Measurements from ENCODE around the gene CXCL17. TPM values are rescaled to one million over a fixed set of nuclear protein-coding genes. Genes with fewer than 3 reads are reported as not detected.

CXCL17 gene
- total and polyA plus RNA-seq, 2 donors: 1.7 to 10.8 TPM

DNA sequence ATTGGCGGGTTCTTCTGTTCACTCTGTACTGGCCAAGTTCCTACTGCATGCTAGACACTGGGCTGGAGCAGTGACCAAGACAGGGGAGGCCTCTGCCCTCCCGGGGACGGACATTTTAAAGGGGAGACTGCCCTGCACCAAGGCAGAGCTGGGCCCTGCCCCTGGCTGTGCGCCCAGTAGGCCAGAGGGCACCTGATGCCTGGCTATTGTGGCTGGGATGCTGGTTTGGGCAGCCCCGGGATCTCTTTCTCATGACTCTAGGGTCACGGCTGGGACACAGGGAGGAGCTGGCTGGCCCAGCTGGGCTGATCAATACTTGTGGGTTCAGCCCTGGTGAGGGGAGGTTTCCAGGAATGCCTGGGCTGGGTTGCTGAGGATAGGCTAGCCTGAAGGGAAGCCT is 33.3 kb downstream of the CXCL17 start:
- DNase-seq (ENCODE audit: extremely low spot score): no peak
- H3K4me3 ChIP-seq (ENCODE audit: low read depth, low read length): no peak overlapping the region
- no peaks in the 10 kb centered on the region for H3K4me1 ChIP-seq (ENCODE audit: insufficient read depth)
- no peaks in the 10 kb centered on the region for H3K36me3 ChIP-seq (ENCODE audit: insufficient read depth)
- no peak overlapping the region for H3K27ac ChIP-seq (ENCODE audit: low read depth)
- 73% methylated on average over 6 of the region's 6 CpGs for WGBS

DNA sequence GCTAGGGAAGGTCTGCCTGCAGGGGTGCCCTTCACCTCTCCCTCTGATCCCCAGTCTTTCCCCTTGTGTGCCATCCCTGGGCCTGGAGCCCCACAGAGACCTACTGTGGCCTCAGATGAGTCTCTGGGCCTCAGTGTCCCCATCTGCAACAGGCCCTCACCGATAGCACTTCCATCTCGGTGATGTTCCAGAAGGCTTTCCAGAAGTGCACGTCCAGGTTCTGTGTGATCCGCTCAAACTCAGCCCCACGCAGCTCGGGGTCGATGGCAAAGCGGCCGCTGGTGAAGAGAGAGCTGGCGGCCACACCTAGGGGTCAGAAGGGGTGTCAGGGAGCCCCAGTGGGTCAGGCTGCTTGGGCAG is 35.0 kb downstream of the CXCL17 start:
- no peaks in the 10 kb centered on the region for H3K36me3 ChIP-seq (ENCODE audit: insufficient read depth)
- DNase-seq (ENCODE audit: extremely low spot score): no peak
- no peak overlapping the region for H3K27ac ChIP-seq (ENCODE audit: low read depth)
- no peaks in the 10 kb centered on the region for H3K4me1 ChIP-seq (ENCODE audit: insufficient read depth)
- H3K4me3 ChIP-seq (ENCODE audit: low read depth, low read length): no peak overlapping the region
- 96% methylated on average over 10 of the region's 10 CpGs for WGBS

DNA sequence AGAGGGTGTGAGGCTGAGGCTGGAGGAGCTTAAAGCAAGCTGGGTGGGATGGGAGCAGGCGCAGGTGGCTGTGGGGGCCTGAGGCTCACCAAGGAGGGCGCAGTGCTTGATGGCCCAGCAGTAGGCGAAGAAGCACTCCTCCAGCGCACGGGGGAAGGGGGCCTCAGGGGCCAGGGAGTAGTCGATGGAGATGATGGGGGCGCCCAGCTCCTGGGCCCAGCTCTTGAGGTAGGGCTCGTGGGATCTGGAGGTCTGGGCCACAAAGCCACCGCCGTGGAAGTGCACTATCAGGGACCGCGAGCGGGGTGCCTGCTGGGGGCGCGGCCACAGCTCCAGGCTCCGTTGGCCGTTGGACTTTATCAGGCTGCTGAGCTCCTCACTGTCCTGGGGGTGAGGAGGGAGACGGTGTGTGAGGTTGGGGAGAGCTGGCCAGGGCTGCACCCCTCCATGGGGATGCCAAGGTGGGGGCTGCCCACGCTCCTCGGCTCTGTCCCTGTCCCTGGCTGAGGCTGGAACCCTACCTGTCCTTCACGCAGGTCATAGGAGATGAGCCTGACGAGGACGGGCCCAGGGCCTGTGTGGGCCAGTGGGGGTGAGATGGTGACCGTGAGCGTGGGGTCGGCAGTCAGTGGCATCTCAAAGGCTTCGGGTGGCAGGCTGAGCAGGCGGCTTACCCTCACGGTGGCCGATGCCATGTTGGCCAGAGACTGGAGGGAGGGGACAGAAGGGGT is 35.5 kb downstream of the CXCL17 start:
- DNase-seq (ENCODE audit: extremely low spot score): no peak
- H3K36me3 ChIP-seq (ENCODE audit: insufficient read depth): no peaks in the 10 kb centered on the region
- 95% methylated on average over 30 of the region's 30 CpGs for WGBS

DNA sequence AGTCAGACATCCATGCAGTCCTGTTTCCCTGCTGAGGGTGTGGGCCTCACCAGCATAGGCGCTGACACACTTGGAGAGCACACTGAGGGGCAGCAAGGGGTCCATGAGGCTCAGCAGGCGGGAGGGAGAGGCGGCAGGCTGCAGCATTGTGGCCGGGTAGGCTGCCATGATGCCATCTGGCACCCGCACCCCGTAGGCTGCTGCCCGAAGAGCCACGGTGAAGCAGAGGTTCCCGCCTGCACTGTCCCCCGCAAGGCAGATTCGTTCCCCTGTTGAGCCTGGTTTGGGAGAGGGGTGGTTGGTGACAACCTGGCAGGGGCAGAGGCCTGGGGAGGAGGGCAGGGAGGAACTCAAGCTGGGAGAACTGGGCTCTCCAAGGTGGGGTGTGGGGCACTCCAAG is 36.6 kb downstream of the CXCL17 start:
- no peak overlapping the region for H3K4me3 ChIP-seq (ENCODE audit: low read depth, low read length)
- no peaks in the 10 kb centered on the region for H3K36me3 ChIP-seq (ENCODE audit: insufficient read depth)
- no peak for DNase-seq (ENCODE audit: extremely low spot score)
- WGBS: 95% methylated on average over 11 of the region's 11 CpGs
- no peaks in the 10 kb centered on the region for H3K4me1 ChIP-seq (ENCODE audit: insufficient read depth)
- H3K27ac ChIP-seq (ENCODE audit: low read depth): no peak overlapping the region

More for the DNA sequence above, 35.5 kb downstream of the CXCL17 start:
- no peak overlapping the region for H3K4me3 ChIP-seq (ENCODE audit: low read depth, low read length)
- H3K4me1 ChIP-seq (ENCODE audit: insufficient read depth): no peaks in the 10 kb centered on the region
- no peak overlapping the region for H3K27ac ChIP-seq (ENCODE audit: low read depth)

DNA sequence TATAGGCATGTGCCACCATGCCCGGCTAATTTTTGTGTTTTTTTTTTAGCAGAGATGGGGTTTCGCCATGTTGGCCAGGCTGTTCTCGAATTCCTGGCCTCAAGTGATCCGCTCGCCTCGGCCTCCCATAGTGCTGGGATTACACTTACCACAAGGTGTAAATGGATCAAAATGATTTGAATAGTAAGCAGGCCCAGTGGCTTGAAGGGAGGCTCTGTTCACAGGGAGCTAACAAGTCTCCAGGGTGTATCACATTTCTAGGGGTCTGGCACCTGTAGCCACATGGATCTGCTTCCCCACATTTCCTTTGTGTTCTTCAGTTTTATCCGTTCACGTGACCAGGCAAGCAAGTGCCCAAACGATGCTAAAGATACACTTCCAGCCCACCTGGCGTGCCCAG is 39.2 kb downstream of the CXCL17 start:
- Histone ChIP-seq H3K27ac (ENCODE audit: low read depth) (no peak overlapping the region), H3K4me3 (ENCODE audit: low read depth, low read length) (no peak overlapping the region), H3K4me1 (ENCODE audit: insufficient read depth) (no peaks in the 10 kb centered on the region), H3K36me3 (ENCODE audit: insufficient read depth) (no peaks in the 10 kb centered on the region)
- no peak for DNase-seq (ENCODE audit: extremely low spot score)
- WGBS: 96% methylated on average over 10 of the region's 10 CpGs

DNA sequence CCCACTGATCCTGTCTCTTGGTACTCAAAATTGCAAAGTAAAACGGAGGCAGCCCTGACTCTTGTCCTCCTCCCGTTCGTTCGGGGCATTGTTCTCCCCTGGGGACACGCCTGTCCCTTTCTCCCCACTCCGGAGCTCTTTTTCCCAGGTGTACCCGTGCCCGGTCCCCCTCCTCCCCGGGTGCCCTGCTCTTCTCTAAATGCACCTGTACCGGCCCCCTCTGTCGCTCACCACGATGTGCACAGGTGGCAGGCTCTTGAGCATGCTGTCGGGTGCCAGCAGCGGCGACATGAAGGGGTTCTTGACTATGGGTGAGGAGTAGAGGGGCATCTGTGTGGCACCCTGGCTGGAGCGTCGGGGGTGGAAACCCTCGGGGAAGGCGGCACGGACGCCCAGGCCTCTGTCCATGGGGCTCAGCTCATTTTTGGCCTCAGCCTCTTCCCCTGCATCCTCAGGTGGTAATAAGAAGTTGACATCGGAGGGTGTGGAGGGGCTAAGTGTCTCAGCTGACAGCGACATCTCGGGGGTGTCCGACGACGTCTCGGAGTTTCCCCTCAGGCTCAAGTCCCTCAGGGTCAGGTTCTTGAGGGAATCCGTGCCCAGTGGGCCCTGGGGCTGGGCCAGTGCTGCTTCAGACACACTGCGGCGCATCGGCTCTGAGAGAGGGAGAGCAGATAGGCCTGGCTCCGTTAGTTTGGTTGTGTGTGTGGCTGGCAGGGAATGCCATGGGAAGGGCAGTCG is 40.2 kb downstream of the CXCL17 start:
- H3K4me3 ChIP-seq (ENCODE audit: low read depth, low read length): peak overlapping the region; percentile 67
- 66% methylated on average over 34 of the region's 34 CpGs for WGBS
- H3K4me1 ChIP-seq (ENCODE audit: insufficient read depth): no peaks in the 10 kb centered on the region
- no peaks in the 10 kb centered on the region for H3K36me3 ChIP-seq (ENCODE audit: insufficient read depth)
- H3K27ac ChIP-seq (ENCODE audit: low read depth): no peak overlapping the region
- DNase-seq (ENCODE audit: extremely low spot score): no peak

DNA sequence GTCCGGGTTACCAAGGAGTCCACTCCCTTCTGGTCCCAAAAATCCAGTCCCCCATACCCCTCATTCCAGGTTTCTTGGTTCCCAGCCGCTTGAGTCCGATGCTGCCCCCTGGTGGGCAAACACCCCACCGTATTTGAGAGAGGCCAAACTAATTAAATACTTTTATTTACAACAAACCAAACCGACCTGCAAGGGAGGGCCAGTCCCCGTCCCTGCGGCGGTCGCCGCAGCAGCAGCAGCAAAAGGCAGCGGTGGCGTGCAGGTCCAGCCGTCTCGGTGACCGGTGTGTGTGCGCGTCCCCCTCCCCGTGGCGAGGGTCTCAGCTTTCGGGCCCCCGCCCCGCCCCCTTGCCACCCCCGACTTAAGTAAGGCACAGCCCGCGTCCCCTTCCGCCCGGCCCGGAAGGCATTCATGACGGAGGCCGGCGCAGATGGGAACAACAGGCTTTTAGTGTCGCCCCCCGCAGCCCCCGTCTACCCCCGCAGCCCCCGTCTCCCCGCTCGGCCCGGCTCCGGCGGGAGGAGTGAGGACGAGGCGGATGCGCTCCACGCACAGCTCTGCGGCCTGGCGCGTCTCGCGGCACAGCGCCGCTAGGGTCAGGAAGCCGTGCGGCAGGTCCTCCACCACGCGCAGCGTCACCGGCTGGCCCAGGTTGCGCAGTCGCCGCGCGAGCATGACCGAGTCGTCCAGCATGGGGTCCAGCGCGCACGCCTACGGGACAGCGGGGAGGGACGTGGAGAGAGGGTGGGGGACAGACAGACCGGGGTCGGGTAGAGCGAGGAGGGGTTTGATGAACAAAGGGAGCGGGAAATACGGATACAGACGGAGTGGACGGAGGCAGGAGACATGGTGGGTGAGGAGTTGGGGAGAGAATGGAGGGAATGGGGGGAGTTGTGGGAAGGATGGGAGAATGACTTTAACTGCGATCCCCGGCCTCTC is 41.1 kb downstream of the CXCL17 start:
- Histone ChIP-seq H3K27ac (ENCODE audit: low read depth) (peak overlapping the region; percentile 31), H3K4me3 (ENCODE audit: low read depth, low read length) (peak overlapping the region; percentile 67), H3K36me3 (ENCODE audit: insufficient read depth) (no peaks in the 10 kb centered on the region), H3K4me1 (ENCODE audit: insufficient read depth) (no peaks in the 10 kb centered on the region)
- 1% methylated on average over 80 of the region's 80 CpGs for WGBS
- no peak for DNase-seq (ENCODE audit: extremely low spot score)

DNA sequence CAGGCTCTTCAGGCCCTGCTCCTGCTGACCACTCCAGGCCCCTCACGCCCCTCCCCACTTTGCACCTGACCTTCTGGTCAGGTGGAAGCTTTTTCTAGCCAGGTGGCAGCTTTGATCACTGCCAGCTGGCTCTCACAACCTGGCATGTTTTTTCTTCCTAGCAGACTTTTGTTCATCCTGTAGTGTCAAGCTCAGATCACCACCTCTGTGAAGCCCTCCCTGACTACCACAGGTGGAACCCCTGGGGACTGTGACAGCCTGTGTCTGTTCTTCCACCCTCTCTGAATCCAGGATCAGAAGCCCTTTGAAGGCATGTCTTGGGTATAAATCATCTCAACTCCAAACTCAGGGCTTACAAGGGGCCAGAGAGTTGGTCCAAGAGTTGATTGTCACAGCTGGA is 42.3 kb downstream of the CXCL17 start:
- H3K36me3 ChIP-seq (ENCODE audit: insufficient read depth): no peaks in the 10 kb centered on the region
- no peaks in the 10 kb centered on the region for H3K4me1 ChIP-seq (ENCODE audit: insufficient read depth)
- WGBS: 97% methylated on average over 1 of the region's 1 CpG
- DNase-seq (ENCODE audit: extremely low spot score): no peak
- H3K4me3 ChIP-seq (ENCODE audit: low read depth, low read length): no peak overlapping the region
- H3K27ac ChIP-seq (ENCODE audit: low read depth): no peak overlapping the region

DNA sequence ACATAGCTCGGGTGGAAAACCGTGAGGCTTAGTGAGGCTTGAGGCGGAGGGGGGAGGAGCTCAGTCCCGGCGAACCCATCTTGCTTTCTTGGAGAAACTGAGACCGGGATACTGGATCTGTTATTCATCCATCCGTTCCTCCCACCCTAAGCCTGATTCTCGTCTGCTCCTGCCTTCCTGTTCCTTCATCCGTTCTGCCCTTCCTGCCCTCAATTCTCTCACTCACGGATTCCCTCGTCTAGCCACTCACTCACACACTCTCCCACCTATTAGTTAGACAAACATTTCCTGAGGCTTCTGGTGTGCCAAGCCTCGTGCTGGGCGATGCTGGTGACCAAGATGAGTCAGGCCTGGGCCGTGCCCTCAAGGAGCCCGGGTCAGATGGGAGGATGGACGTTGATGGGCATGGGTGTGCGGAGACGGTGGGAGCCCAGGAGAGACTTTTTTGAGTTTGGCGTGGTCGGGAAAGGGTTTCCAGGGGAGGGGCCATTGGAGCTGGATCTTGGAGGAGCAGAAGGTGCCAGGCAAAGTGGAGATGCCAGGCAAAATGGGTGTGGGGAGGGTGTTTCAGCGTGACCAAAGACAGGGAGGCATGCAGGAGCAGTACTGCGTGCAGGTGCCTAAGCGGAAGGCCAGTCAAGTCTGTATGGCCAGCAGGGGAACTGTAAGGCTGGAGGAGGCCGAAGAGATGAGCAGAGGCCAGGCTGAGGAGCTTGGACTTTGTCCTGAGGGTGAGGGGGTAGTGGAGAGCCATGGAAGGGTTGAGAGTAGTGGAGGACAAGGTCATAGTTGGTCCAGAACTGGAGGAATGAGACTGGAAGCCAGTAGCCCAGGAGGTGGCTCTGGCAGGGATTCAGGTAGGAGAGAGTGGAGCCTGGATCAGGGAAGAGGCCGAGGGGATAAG is 45.2 kb downstream of the CXCL17 start:
- 23% methylated on average over 25 of the region's 25 CpGs for WGBS

DNA sequence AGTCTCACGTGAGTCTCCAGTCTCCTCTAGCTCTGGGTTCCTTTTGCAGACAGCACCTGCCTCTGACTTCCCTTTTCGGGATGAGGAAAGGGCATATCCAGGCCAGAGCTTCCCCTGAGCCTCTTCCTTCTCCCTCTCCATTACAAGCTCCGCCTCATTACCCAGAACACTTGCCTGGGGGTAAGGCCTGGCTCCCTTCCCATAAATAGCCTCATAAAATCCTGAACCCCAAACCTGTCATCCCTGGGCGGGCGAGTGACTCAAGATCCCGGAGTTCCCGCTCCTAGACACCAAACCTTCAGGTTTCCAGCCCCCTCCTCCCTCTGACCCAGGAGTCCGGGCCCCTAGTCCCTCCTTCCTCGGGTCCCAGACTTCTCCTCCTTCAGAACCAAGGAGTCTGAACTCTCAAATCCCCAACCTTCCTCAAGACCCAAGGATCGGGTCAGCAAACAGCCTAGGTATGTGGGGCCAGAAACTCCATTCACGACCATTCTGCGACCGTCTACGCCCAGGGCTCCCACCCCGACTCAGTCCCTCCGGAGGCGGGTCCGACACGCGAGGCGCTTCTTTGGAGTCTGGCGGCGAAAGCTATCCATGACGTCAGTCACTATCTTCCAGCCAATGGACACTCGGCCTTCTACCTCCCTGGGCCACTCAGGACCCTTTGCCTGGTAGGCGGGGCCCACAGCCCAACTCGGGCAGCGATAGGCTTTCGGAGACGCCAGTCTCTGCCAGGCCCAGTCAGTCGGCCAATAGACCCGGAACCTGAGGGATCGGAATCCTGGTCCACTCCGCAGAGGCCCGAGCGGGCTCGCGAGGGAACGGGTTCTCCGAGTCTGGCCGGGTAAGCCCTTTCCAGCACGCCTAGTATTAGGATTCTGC is 46.1 kb downstream of the CXCL17 start:
- no peaks in the 10 kb centered on the region for H3K4me1 ChIP-seq (ENCODE audit: insufficient read depth)
- peak; percentile 97 for DNase-seq (ENCODE audit: extremely low spot score)
- H3K4me3 ChIP-seq (ENCODE audit: low read depth, low read length): peak overlapping the region; percentile 31
- no peaks in the 10 kb centered on the region for H3K36me3 ChIP-seq (ENCODE audit: insufficient read depth)
- 2% methylated on average over 42 of the region's 42 CpGs for WGBS
- H3K27ac ChIP-seq (ENCODE audit: low read depth): no peak overlapping the region

More for the DNA sequence above, 45.2 kb downstream of the CXCL17 start:
- DNase-seq (ENCODE audit: extremely low spot score): no peak
- Histone ChIP-seq H3K27ac (ENCODE audit: low read depth) (no peak overlapping the region), H3K4me1 (ENCODE audit: insufficient read depth) (no peaks in the 10 kb centered on the region), H3K4me3 (ENCODE audit: low read depth, low read length) (peak overlapping the region; percentile 31), H3K36me3 (ENCODE audit: insufficient read depth) (no peaks in the 10 kb centered on the region)

DNA sequence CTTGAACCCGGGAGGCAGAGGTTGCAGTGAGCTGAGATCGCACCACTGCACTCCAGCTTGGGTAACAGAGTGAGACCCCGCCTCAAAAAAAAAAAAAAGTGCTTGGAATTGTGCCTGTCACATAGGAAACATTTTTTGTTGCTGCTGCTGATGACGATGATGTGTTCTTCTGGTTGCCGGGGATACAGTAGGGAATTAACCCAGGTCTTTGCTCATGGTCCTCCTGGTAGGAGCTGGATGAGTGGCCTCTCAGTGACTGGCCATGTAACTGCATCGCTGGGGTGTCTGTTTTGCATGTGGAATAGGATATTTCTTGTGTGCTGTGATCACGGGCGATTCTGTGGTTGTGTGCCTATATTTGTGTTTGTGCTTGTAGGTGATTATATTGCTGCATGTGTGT is 48.0 kb downstream of the CXCL17 start:
- no peak for DNase-seq (ENCODE audit: extremely low spot score)
- no peaks in the 10 kb centered on the region for H3K4me1 ChIP-seq (ENCODE audit: insufficient read depth)
- H3K4me3 ChIP-seq (ENCODE audit: low read depth, low read length): no peak overlapping the region
- no peak overlapping the region for H3K27ac ChIP-seq (ENCODE audit: low read depth)
- 82% methylated on average over 8 of the region's 8 CpGs for WGBS
- H3K36me3 ChIP-seq (ENCODE audit: insufficient read depth): no peaks in the 10 kb centered on the region

DNA sequence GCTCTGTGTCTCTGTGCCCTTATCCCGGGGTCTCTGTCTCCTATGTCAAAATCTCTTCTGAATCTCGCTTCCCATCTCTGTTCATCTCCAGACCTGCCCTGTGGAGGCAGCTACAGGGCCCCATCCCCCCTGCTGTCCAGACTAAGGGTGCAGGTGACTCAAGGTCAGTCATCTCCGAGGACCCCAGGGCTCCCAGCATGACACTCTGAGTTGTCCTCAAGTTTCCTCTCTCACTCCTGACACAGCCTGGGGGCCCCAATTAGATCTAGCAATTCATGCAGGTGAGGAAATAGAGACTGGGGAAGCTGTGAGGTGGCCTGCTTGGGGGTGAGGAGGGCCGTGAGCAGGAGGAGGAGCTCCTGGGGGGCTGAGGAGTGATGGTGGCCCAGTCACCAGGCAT is 50.6 kb downstream of the CXCL17 start:
- H3K27ac ChIP-seq (ENCODE audit: low read depth): no peak overlapping the region
- DNase-seq (ENCODE audit: extremely low spot score): no peak

More for the DNA sequence above, 50.6 kb downstream of the CXCL17 start:
- no peaks in the 10 kb centered on the region for H3K36me3 ChIP-seq (ENCODE audit: insufficient read depth)
- H3K4me3 ChIP-seq (ENCODE audit: low read depth, low read length): no peak overlapping the region
- 75% methylated on average over 4 of the region's 4 CpGs for WGBS
- H3K4me1 ChIP-seq (ENCODE audit: insufficient read depth): no peaks in the 10 kb centered on the region
